ENCODE measurements around the gene LIM2. TPM values are rescaled to one million over a fixed set of nuclear protein-coding genes. Genes with fewer than 3 reads are reported as not detected.

The LIM2 gene
- total and polyA plus RNA-seq, 2 of the 4 experiments (the other 2 are of a cell fraction): not detected

DNA sequence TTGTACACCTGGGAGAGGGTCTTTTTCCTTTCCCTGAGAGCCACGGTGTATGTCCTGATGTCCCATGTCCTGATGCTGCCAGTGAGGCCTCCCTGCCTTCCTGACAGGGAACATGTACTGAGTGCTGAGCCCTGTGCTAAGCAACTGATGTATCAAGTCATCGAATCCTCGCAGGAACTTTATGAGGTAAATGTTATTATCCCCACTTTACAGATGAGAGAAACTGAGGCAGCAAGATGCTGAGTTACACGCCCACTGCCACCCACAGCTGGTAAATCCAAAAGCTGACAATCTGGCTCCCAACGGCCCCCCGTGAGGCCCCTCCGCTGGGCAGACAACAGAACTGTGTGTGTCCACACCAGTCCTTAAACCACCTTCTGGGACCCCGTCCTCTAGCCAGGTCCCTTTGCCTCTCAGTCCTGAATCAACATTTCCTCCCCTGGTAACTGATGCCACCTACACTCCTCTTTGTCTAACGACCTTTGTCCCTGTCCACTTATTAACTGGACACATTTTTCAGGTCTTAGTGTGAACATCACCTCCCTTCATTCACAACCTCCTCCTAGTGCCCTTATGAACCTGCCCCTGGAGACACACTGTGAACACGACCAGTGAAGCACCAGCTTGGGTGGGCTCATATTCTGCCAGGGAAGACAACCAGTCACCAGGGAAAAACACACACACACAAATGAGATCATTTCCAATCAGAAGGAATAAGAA lies 40.4 kb downstream of the LIM2 start:
- H4K5ac ChIP-seq (ENCODE audit: low read depth, low read length): no peak overlapping the region
- H2AK9ac ChIP-seq (replicated peaks; ENCODE audit: low read depth, low read length, poor library complexity): peak overlapping the region; percentile 55
- H4K91ac ChIP-seq (ENCODE audit: insufficient read depth, low read depth, low read length): no peak overlapping the region
- H3K56ac ChIP-seq (ENCODE audit: extremely low read depth, insufficient read depth, low read length): no peak overlapping the region
- no peak overlapping the region for H4K8ac ChIP-seq (ENCODE audit: low read depth in 2 of 2, low read length in 2 of 2)
- H3K4me2 ChIP-seq (ENCODE audit: low read depth, low read length): no peak overlapping the region
- no peak overlapping the region for H3K14ac ChIP-seq (replicated peaks; ENCODE audit: low read depth, low read length)
- TF ChIP-seq RFX5 (IDR thresholded peaks at IDR 0.05; ENCODE audit: low read depth, low read length) (no peak), POLR2A (IDR thresholded peaks at IDR 0.05; ENCODE audit: low read depth, low read length) (no peak), FOS (IDR thresholded peaks at IDR 0.05; ENCODE audit: low read depth, low read length) (no peak), MAFK (IDR thresholded peaks at IDR 0.05; ENCODE audit: low read depth, low read length) (no peak), RAD21 (IDR thresholded peaks at IDR 0.05; ENCODE audit: low read length) (no peak), MAZ (IDR thresholded peaks at IDR 0.05; ENCODE audit: borderline replicate concordance, low read depth, low read length) (no peak), SMC3 (IDR thresholded peaks at IDR 0.05; ENCODE audit: low read depth, low read length) (no peak), MXI1 (IDR thresholded peaks at IDR 0.05; ENCODE audit: borderline replicate concordance, low read depth, low read length) (no peak), RCOR1 (IDR thresholded peaks at IDR 0.05; ENCODE audit: insufficient replicate concordance, low read length) (no peak), CHD1 (IDR thresholded peaks at IDR 0.05; ENCODE audit: low read depth, low read length) (no peak), BHLHE40 (IDR thresholded peaks at IDR 0.05; ENCODE audit: low read depth, low read length) (no peak), CEBPB (IDR thresholded peaks at IDR 0.05; ENCODE audit: low read depth, low read length) (no peak), NFE2L2 (IDR thresholded peaks at IDR 0.05; ENCODE audit: low read depth, low read length) (no peak)
- TF ChIP-seq, protein P1, sequence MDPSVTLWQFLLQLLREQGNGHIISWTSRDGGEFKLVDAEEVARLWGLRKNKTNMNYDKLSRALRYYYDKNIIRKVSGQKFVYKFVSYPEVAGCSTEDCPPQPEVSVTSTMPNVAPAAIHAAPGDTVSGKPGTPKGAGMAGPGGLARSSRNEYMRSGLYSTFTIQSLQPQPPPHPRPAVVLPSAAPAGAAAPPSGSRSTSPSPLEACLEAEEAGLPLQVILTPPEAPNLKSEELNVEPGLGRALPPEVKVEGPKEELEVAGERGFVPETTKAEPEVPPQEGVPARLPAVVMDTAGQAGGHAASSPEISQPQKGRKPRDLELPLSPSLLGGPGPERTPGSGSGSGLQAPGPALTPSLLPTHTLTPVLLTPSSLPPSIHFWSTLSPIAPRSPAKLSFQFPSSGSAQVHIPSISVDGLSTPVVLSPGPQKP (IDR thresholded peaks at IDR 0.05; ENCODE audit: borderline replicate concordance, low read depth, low read length): no peak
- TF ChIP-seq, protein P2, sequence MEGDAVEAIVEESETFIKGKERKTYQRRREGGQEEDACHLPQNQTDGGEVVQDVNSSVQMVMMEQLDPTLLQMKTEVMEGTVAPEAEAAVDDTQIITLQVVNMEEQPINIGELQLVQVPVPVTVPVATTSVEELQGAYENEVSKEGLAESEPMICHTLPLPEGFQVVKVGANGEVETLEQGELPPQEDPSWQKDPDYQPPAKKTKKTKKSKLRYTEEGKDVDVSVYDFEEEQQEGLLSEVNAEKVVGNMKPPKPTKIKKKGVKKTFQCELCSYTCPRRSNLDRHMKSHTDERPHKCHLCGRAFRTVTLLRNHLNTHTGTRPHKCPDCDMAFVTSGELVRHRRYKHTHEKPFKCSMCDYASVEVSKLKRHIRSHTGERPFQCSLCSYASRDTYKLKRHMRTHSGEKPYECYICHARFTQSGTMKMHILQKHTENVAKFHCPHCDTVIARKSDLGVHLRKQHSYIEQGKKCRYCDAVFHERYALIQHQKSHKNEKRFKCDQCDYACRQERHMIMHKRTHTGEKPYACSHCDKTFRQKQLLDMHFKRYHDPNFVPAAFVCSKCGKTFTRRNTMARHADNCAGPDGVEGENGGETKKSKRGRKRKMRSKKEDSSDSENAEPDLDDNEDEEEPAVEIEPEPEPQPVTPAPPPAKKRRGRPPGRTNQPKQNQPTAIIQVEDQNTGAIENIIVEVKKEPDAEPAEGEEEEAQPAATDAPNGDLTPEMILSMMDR (conservative IDR thresholded peaks at IDR 0.05; ENCODE audit: low read depth, low read length): no peak
- TF ChIP-seq, protein P3, sequence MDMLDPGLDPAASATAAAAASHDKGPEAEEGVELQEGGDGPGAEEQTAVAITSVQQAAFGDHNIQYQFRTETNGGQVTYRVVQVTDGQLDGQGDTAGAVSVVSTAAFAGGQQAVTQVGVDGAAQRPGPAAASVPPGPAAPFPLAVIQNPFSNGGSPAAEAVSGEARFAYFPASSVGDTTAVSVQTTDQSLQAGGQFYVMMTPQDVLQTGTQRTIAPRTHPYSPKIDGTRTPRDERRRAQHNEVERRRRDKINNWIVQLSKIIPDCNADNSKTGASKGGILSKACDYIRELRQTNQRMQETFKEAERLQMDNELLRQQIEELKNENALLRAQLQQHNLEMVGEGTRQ (IDR thresholded peaks at IDR 0.05; ENCODE audit: low read depth, low read length): no peak
- no peaks in the 10 kb centered on the region; the same call in 1 of the 2 replicates for H3K9me1 ChIP-seq (ENCODE audit: insufficient read depth, low read length)
- H2AFZ ChIP-seq (replicated peaks; ENCODE audit: low read length, poor library complexity): no peak overlapping the region
- H3K18ac ChIP-seq (ENCODE audit: low read depth, low read length): no peak overlapping the region
- no peak overlapping the region for H2BK5ac ChIP-seq (ENCODE audit: low read depth, low read length, poor library complexity, severe bottlenecking)
- no peaks in the 10 kb centered on the region for H3K79me1 ChIP-seq (ENCODE audit: low read depth in 1 of 2, low read length in 2 of 2)
- H3K9ac ChIP-seq (ENCODE audit: low read depth, low read length): no peak overlapping the region
- no peak overlapping the region for H2AK5ac ChIP-seq (ENCODE audit: low read depth, low read length)
- WGBS, 2 experiments (ENCODE audit: extremely low coverage in 2 of 2, insufficient read length in 1 of 2): 90% methylated on average over 2 of the region's 10 CpGs; no CpG with 5 or more reads in 1 of the 2 experiments
- H2BK15ac ChIP-seq (ENCODE audit: low read depth, low read length): no peak overlapping the region
- no peak overlapping the region for H3K27ac ChIP-seq (ENCODE audit: insufficient read depth, low read length)
- CTCF ChIA-PET: no interaction called here
- no peak overlapping the region for H3K4me3 ChIP-seq (ENCODE audit: insufficient read depth, low read depth, low read length)
- DNase-seq: no peak
- intact Hi-C loops (cut with micrococcal nuclease) (no loop called here), in situ Hi-C loops (cut with MboI; ENCODE audit: low sequenced_read_pairs) (no loop called here), dilution Hi-C loops (cut with HindIII; ENCODE audit: low sequenced_read_pairs, unreplicated experiment) (no loop called here)
- no peaks in the 10 kb centered on the region; the same call in 1 of the 2 replicates for H3K9me3 ChIP-seq (ENCODE audit: control insufficient read depth, insufficient read depth, low read length)
- peaks cover 31% of the 10 kb centered on the region for H3K36me3 ChIP-seq (ENCODE audit: control insufficient read depth, insufficient read depth, low read length)
- no peak overlapping the region for H2BK20ac ChIP-seq (ENCODE audit: low read depth, low read length)
- no TSS peak for BruUV-seq (replicated peaks)
- no peaks in the 10 kb centered on the region for H3K27me3 ChIP-seq (ENCODE audit: control insufficient read depth, insufficient read depth, low read length)
- no peak overlapping the region for H3K23ac ChIP-seq (ENCODE audit: low read depth, low read length)
- H3K4me1 ChIP-seq (ENCODE audit: control insufficient read depth, insufficient read depth, low read length): peaks cover 2% of the 10 kb centered on the region; the same call in 1 of the 2 replicates
- ATAC-seq (ENCODE audit: low read depth): no peak
- H3K4ac ChIP-seq (ENCODE audit: low read depth, low read length): no peak overlapping the region
- no peaks in the 10 kb centered on the region for H4K20me1 ChIP-seq (ENCODE audit: insufficient read depth, low read length)
- H2BK120ac ChIP-seq (ENCODE audit: low read depth, low read length): no peak overlapping the region
- POLR2A ChIA-PET (ENCODE audit: unreplicated experiment): no interaction called here

Data from IMR-90 (cell line).